Measurements from ENCODE around the gene ERCC6. TPM values are rescaled to one million over a fixed set of nuclear protein-coding genes. Genes with fewer than 3 reads are reported as not detected.

ERCC6 gene
- total RNA-seq, 1 donor from 2014 or later, result 11.8 TPM

DNA sequence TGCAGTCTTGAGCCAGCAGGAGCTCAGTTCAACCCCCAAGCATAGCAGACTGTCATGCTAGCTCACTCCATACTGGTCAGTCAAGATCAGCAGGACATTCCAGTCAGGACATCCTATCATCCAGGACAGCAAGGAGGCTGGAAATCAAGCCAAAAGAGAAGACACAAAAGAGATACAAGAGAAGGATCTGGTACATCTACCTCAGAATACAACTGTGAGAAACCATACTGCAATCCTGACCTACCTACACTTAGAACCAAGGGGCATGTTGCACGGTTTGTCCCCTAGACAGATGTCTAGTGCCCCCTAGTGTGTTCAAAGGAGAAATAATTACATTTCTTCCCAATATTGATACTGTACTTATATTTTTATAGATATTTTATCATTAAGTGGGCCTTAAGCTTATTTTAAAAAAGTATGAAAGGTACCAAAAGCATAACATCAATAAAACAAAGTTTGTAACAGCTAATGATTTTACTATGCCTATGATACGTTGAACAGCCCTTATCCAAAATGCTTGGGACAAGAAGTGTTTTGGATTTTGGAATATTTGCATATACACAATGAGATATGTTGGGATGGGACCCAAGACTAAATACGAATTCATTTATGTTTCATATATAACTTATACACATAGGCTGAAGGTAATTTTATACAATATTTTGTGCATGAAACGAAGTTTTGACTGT lies 26.7 kb downstream of the ERCC6 start:
- DNase-seq (ENCODE audit: low read depth), result peak; percentile 24

DNA sequence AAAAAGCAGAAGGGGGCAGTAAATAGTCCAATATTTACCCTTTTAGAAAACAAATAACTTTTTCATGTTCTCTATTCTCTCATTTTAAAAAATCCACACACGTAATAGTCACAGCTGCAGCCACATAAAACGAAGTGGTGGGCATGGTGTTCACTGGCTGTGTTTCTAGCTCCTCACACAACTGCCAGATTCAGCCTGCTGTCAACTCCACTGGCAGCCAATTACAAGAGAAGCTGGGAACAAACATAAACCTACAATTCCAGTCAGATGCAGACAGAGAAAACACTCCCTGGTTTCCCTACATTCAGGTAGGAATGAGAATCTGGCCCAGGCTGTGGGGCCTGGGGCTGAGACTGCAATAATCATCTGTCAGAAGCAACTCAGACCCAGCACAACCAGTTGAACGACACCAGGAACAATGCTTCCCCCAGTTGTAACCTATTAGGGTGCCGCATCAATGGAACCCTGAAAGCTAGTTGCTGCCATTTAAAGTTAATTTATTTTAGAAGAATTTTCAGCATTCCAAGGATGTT lies 29.1 kb downstream of the ERCC6 start:
- DNase-seq (ENCODE audit: low read depth), result no peak

DNA sequence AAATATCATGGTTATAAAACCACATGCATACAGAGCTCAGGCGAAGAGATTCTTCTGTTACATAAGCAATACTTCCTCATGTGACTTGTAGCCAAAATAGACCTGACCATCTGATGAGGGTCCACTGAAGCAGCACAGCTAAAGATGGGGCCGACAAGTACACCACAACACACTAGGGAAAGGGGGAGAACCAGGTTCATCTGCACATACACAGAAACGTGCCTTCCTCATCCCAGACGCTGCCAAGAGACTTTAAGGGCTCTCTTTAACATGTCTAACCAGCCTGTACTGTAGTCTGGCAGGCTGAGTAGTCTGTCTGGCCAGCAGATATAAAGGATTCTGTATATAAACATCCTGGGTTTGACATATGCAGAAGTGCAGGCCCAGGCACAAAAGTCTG lies 30.3 kb downstream of the ERCC6 start:
- no peak for DNase-seq (ENCODE audit: low read depth)

DNA sequence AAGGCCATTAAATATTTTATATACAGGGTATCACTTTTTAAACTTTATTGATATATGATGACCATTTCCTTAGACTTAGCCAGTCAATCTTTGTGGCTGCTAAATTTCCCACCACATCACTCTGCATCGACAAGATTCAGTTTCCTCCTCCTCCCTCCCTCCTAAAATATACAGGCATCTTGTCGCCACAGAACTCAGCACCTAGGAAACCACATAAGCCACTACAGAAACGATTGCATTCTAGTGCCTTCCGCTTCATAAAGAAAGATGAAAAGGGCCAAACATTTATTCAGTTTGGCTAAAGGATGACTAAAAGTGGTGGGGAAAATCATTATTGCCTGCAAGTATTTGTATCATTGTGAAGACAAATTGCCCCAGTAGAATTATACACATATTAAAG lies 30.7 kb downstream of the ERCC6 start:
- DNase-seq (ENCODE audit: low read depth), result no peak

DNA sequence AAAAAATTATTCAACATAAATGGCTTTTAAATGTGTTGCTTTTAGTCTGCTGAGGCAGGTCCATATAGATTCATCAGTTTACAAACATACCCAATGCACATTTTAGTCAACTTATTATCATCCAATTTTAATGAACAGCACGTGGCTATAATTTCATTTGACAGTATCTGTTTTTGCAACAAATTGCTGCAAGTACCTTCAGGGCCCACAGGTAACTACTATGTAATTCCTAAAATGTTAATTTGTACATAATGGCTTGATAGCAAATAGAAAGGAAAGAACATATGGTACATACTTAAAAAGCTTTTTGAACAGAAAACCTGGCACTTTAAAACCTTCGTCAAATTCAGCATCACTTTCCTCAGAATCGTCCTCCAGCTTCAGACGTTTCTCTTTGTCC lies 33.3 kb downstream of the ERCC6 start:
- no peak for DNase-seq (ENCODE audit: low read depth)

DNA sequence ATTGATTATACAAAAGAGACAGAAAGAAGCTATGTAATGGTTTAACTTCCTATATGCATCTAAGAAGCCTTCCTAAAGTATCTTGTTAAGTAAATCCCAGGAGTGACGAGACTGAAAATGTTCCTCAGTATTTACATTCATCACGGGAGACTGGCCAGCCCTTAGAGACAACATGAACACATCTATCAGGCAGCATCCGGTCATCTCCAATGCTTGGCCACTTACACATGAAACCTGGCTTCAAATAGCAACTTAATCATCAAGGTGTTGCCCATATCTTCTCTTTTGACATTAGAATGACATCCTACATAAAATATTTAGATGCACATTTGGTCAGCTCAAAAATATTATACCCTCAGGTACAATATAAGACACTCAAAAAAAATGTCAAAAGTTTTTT lies 33.8 kb downstream of the ERCC6 start:
- no peak for DNase-seq (ENCODE audit: low read depth)

DNA sequence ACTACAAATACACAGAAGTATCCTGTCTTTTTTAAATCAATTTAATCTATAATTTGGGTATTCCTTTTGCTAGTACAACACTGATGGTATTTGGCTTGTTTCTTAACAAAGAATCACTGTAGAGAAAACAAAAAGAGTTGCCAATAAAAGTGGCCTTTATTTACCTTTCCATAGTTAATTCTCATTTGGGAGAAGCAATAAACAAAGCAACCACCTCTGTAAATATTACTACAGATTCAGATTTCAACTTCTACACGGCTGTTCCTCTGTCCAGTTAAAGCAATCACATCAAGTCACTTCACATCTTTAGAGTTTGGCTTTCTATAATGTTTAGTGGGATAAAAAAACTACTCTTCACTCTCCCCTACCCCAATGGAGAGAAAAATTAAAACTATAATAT lies 34.4 kb downstream of the ERCC6 start:
- no peak for DNase-seq (ENCODE audit: low read depth)

DNA sequence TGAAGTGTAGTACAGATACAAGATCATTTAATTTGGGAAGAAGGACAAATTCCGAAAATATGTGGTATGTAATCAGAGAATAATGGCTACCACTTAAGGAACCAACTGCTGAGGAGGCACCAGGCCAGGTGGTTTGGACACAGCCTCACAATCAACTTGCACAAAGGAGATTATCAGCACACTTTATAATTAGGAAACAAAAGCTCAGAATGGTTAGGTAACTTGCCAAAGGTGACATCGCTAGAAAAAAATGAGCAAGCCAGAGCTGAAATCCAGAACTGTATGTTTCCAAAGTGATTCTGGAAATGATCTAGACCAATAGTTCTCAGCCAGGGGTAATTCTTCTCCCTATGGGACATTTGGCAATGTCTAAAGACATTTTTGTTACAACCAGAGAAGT lies 36.6 kb downstream of the ERCC6 start:
- no peak for DNase-seq (ENCODE audit: low read depth)

DNA sequence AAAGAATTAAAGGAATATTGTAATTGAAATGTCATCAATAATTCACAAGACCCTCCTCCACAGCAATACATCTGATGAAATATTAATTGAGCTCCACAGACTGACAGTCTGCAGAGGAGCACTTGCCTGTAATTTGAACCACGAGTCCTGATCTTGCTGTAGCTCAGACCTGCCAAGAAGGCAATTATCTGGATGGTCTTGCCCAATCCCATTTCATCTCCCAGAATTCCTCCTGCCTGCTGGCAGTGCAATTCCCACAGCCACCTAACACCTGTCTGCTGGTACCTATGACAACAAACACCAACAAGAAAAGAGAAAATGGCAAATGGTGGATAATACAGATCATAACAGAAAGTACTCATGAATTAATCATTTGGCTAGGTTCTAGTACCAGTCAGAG lies 38.5 kb downstream of the ERCC6 start:
- peak; percentile 49 for DNase-seq (ENCODE audit: low read depth)

DNA sequence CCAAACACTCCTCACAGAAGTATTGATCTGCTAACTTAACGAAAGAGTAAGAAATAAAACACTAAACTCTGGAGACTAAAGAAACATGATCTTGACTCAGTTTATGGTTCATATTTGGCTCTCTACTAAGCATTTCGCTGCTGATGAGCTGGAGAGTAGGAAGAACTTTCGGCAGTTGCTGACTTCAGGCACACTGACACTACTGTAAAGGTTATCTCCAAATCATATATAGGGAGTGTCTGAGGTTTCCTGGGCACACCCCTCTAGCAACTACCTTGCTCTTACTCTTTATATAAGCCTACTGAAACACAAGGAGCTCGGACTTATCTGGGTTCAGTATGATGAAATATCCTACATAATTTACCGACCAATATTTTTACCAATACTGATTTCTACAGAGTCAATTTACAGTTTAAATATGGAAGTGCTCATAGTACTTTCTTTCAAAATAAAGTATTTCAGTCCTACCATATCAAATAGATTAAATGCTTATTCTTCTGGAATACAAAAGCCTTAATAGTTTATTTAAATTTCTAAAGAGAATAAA lies 39.5 kb downstream of the ERCC6 start:
- DNase-seq (ENCODE audit: low read depth), result no peak

DNA sequence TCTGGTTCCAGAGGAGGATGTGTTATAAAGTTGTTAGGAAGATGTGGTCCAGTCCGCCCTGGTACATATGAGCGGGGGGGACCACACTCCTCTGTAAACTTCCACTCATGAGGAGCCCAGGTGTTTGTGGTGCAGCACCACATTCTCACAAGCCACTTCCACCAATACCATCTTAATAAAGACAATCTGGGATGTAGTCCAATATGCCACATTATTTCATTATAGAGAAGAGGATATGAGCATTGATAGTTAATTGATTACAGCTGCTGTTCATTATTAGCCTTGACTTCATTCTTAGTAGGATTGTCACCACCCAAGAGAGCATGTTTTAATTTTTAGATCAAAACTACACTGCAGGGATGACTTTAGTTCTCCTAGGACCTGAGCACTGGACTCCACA lies 40.5 kb downstream of the ERCC6 start:
- DNase-seq (ENCODE audit: low read depth), result no peak

DNA sequence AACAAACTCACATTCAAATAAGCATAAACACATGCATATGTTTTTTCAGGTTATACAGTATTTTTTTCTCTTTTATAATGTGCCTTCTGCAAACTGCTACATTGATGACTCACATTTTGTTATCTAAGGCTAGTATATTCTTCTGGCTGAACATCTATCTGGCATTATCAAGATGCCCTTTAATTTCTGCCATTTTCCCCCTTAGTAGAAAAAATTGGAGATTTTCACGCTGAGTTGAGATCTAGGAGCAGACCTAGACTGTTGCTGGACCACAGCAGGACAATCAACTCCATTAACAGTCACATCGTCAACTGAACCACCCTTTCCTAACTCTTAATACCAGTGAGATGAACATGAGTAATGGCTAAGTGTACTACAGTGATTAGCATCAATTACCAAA lies 41.6 kb downstream of the ERCC6 start:
- no peak for DNase-seq (ENCODE audit: low read depth)

DNA sequence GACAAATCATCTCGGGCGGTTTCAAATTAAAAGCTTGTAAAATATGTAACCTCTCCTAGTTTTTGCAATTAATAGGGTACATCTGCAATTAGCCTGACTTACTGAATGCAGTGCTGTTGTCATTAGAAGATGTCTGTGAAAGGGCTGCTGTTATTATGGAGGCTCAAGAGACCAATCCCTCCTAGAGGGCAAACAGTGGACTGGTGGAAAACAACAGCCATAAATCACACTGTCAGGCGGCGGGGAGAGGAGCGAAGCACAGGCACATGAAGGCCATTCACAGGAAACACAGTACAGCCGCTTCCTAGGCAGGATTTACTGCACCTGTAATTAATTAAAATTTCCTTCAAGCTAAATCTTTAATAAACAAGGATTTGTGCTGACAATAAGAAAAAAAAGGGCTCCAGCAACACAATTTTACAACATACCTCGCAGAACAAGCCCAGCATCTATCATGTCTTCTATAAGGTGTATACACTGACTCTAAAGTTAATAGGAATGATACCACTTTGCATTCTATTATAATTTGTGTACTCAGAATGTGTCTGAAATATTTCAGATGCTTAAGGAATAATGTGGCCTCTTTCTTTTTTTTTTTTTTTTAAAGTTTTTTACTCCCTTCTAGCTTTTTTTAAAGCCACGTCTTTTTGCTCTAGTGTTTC lies 50.7 kb downstream of the ERCC6 start:
- no peak for DNase-seq (ENCODE audit: low read depth)

DNA sequence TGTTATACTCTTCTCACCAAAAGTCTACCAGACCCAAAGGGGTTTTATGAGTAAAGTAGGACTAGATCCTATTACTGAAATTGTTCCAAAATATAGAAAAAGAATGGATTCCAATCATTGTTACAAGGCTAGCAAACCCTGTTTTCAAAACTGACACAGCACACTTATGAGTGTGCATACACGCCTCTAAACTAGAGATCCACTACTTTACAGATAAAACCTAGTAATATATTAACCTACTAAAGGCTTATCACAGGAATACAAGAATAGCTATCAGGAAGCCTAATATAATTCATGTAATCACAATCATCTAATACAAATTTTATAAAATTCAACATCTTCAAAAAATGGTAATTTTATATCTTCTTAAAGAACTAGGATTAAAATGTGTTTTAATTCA lies 52.2 kb downstream of the ERCC6 start:
- DNase-seq (ENCODE audit: low read depth), result no peak

DNA sequence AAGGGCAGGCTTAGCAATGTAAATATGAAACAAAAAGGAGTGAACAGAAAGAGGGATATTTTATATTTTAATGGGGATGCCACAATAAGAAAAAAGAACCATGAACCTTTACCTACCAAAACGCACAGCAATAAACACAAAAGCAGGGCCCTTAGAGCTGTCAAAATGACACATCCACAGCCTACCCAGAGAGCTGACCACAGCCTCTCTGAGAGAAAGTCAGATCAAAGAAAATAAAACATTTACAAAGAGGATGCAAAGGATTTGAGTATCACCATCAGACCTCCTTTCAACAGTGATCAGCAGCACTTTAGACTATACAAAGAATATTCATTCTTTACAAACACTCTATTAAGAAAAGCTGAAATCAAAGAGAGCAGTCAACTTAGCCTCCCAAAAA lies 52.9 kb downstream of the ERCC6 start:
- no peak for DNase-seq (ENCODE audit: low read depth)

DNA sequence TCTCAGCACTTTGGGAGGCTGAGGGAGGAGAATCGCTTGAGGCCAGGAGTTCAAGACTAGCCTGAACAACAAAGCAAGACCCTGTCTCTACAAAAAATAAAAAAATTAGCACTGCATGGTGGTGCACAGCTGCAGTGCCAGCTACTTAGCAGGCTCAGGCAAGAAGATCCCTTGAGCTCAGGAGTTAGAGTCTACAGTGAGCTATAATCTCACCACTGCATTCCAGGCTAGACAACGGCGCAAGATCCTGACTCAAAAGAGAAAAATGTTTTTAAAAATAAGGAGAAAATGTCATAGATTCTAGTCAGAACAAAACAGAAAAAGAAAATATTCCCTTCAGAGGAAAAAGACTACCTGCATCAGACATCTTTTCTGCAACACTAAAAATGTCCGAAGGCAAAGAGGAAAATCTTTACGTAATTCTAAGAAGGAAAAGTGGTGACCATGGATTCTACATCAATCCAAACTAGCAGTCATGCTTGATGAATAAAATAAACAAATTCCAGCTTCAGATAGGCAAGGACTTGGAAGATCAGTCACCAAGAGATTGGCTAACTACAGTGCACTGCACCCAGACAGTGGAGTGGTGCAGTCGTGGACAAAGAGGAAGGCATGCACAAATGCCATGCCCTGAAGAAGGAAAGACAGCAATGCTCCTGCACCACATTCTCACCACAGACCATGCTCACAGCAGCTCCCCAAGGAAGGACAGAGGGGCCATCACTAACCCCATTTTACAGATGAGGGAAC lies 54.3 kb downstream of the ERCC6 start:
- DNase-seq (ENCODE audit: low read depth), result peak; percentile 17

DNA sequence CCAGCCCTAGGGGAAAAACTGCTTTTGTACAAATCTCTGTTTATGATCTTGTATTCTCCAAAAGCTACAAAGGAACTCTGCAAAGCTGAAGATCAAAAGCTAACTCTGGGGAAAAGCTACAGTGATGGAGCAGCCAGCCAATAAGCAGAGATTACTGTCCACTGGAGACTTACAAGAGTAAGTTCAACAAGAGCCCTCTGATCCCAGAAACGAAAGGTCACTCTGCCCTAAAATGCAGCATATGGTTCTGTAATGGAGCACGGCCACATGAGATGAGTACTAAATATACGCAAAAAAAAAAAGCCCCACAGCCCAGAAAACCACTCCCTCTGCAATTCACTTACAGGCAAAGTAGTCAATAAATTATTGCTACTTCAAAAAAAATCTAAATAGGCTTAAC lies 60.1 kb downstream of the ERCC6 start:
- no peak for DNase-seq (ENCODE audit: low read depth)

DNA sequence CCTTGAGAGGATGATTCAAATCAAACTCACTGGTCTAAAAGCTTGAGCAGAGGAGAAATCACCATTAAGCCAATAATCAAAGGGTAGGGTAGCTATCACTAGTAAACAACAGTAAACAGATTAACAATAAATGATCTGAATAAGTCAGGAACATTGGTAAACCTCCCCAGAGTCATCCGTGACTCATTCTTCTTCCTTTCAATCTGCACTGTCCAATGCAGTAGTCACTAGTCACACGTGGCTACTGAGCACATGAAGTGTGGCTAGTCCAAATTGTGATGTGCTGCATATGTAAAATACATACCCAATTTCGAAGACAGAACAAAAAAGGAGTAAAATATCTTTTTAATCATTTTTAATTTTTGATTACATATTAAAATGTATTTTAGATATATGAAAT lies 64.0 kb downstream of the ERCC6 start:
- no peak for DNase-seq (ENCODE audit: low read depth)

DNA sequence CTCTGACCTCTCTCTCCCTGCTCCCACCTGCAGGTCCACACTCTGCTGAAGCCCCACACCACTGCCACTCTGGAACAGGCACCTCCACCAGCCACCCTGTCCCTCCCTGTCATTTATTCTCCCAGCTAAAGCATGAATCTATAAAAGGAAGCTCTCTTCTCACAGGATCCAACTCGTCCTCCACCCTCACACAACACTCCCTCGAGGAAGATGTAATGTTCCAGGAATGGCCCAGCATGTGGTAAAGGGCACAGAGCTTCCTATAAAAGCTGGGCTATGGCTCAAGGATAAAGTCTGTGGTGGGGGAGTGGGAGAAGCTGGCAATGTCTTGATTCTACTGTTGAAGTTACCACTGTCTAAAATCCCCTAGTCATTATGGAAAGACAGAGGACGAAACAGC lies 67.4 kb downstream of the ERCC6 start:
- peak; percentile 26 for DNase-seq (ENCODE audit: low read depth)

DNA sequence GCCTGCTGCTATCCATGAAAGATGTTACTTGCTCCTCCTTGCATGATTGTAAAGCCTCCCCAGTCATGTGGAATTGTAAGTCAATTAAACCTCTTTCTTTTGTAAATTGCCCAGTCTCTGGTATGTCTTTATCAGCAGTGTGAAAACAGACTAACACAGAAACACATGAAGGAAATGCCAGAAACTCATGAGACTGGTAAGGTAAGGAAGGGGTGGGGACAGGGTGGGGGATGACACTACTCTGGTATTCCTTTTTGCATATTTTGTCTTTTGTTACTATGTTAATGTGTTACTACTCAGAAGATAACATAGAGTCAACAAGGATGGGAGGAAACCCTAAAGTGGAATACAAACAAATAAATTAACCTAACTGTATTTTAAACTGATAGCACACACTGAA lies 73.2 kb downstream of the ERCC6 start:
- DNase-seq (ENCODE audit: low read depth), result no peak

All from myocyte (in vitro differentiated cells).